HepG2 (cell line): ENCODE data around the gene PIP4K2C. TPM values are rescaled to one million over a fixed set of nuclear protein-coding genes. Genes with fewer than 3 reads are reported as not detected.

ENCODE experiments used
- ADNP ChIP-seq: sonication (generic); formaldehyde crosslinking; IDR thresholded peaks from 2 replicates; pipeline ENCODE4 v1.4.0; 2020; ENCODE audit warnings: missing genetic modification reagents
- AHDC1 ChIP-seq: sonication (generic); formaldehyde crosslinking; IDR thresholded peaks from 2 replicates; pipeline ENCODE4 v1.5.1; 2020; ENCODE audit warnings: mild to moderate bottlenecking, missing genetic modification reagents, borderline replicate concordance
- HIC2 ChIP-seq: sonication (generic); formaldehyde crosslinking; IDR thresholded peaks from 2 replicates; pipeline ENCODE4 v1.9.0; 2022; ENCODE audit warnings: low read depth, missing genetic modification reagents
- KMT2A ChIP-seq: sonication (generic); formaldehyde crosslinking; IDR thresholded peaks from 2 replicates; pipeline ENCODE4 v1.4.0; 2020; ENCODE audit warnings: missing genetic modification reagents
- MEF2D ChIP-seq: sonication (generic); formaldehyde crosslinking; IDR thresholded peaks from 2 replicates; pipeline ENCODE4 v1.5.1; 2020; ENCODE audit warnings: mild to moderate bottlenecking, missing genetic modification reagents
- NFAT5 ChIP-seq: sonication (generic); formaldehyde crosslinking; IDR thresholded peaks from 2 replicates; pipeline ENCODE4 v1.4.0; 2020; ENCODE audit warnings: missing genetic modification reagents
- RAD21 ChIP-seq: fragments of 450-650 bp; formaldehyde crosslinking; IDR thresholded peaks from 2 replicates; pipeline ENCODE4 v1.5.0; 2020; ENCODE audit warnings: mild to moderate bottlenecking
- SKIL ChIP-seq: sonication (generic); formaldehyde crosslinking; IDR thresholded peaks from 2 replicates; pipeline ENCODE4 v1.8.0; 2022; ENCODE audit warnings: missing genetic modification reagents, mild to moderate bottlenecking, moderate library complexity, borderline replicate concordance
- ZBTB20 ChIP-seq: sonication (generic); formaldehyde crosslinking; IDR thresholded peaks from 2 replicates; pipeline ENCODE4 v1.8.1; 2023; ENCODE audit warnings: missing genetic modification reagents, low read depth, mild to moderate bottlenecking, borderline replicate concordance
- ZNF263 ChIP-seq: sonication (generic); formaldehyde crosslinking; IDR thresholded peaks from 2 replicates; pipeline ENCODE4 v1.4.0; 2020; ENCODE audit warnings: missing genetic modification reagents
- ZNF414 ChIP-seq: sonication (generic); formaldehyde crosslinking; IDR thresholded peaks from 2 replicates; pipeline ENCODE4 v1.5.0; 2020; ENCODE audit warnings: missing genetic modification reagents
- ZSCAN9 ChIP-seq: IDR thresholded peaks from 2 replicates; pipeline ENCODE4 v1.6.1; 2016; ENCODE audit warnings: borderline replicate concordance
- polyA plus RNA-seq, 8 experiments: library from polyadenylated mRNA; depleted of rRNA in 3 of 8; stranded (reverse) in 7 of 8; unstranded in 1 of 8; fragments of >200 nt; fragmentation: Illumina TruSeq in 4 of 8; extraction: Trizol in 4 of 8; gene quantifications; 2 replicates each; pipeline versions ENCODE4 v1.2.1 to v1.2.3, GENCODE V29; 2011 to 2016; ENCODE audit warnings: low read depth in 4 of 8, missing spikeins in 1 of 8, mixed read lengths in 1 of 8; ENCODE audit not compliant: insufficient read depth in 1 of 8
- total RNA-seq, 5 experiments: library from RNA; depleted of rRNA; stranded (reverse); fragments of >200 nt; fragmentation: Illumina TruSeq; extraction: Trizol; gene quantifications; 2 replicates each; pipeline ENCODE4 v1.2.3, GENCODE V29; 2016; ENCODE audit warnings: low read depth in 1 of 5

Gene PIP4K2C
- total and polyA plus RNA-seq, 2 of the 13 experiments (the other 11 are each of a cell fraction or from before 2014, with no cell fraction given) = 23.3 to 26.4 TPM

GRCh38 chr12:57619434-57620244, 28.6 kb downstream of the PIP4K2C start (continued):
- TF ChIP-seq RAD21 (CRISPR knock-in tag) (no peak), ZBTB20 (CRISPR knock-in tag) (no peak), NFAT5 (CRISPR knock-in tag) (no peak), AHDC1 (no peak), ZSCAN9 (no peak), KMT2A (CRISPR knock-in tag) (no peak), ZNF263 (peak; percentile 59), ZNF414 (CRISPR knock-in tag) (0 out of 2 replicates have a peak, but pooled peaks have one; percentile 34), MEF2D (no peak), SKIL (CRISPR knock-in tag) (no peak), ADNP (CRISPR knock-in tag) (no peak), HIC2 (CRISPR knock-in tag) (no peak)
